ENCODE measurements around the gene MMP14. TPM values are rescaled to one million over a fixed set of nuclear protein-coding genes. Genes with fewer than 3 reads are reported as not detected.

MMP14 gene
- total RNA-seq, 6 experiments from 2014 or later, result 8.7 to 26.0 (median 12.8) TPM

GRCh38 chr14:22798528-22798927 is 37.9 kb upstream of the MMP14 start:
- no peaks in the 10 kb centered on the region for H3K27me3 ChIP-seq
- no peak overlapping the region for H3K4me3 ChIP-seq
- H3K4me1 ChIP-seq, result peaks cover 0 to 5% (median 0%) of the 10 kb centered on the region in 4 donors
- H3K9me3 ChIP-seq, result no peaks in the 10 kb centered on the region
- DNase-seq (no peak), ATAC-seq (peak in 3 of 4 donors; percentile 18 to 64 (median 29))
- TF ChIP-seq POLR2A (IDR thresholded peaks at IDR 0.05), result no peak
- no peak for TF ChIP-seq CTCF (IDR thresholded peaks at IDR 0.05)
- intact Hi-C loops (cut with DNase I), result no loop called here
- 23% methylated on average over 2 of the region's 2 CpGs for WGBS (ENCODE audit: insufficient coverage, low coverage, low lambda C conversion rate, missing lambda C conversion rate)
- H3K27ac ChIP-seq, result no peak overlapping the region
- no peaks in the 10 kb centered on the region for H3K36me3 ChIP-seq

GRCh38 chr14:22800346-22800745 is 36.0 kb upstream of the MMP14 start:
- ATAC-seq (peak in 1 of 4 donors; percentile 28), DNase-seq (no peak)
- Histone ChIP-seq H3K36me3 (no peaks in the 10 kb centered on the region), H3K9me3 (no peaks in the 10 kb centered on the region), H3K4me1 (peaks cover 0 to 5% (median 0%) of the 10 kb centered on the region in 4 donors), H3K27ac (no peak overlapping the region), H3K27me3 (no peaks in the 10 kb centered on the region), H3K4me3 (no peak overlapping the region)
- 38% methylated on average over 2 of the region's 10 CpGs for WGBS (ENCODE audit: insufficient coverage, low coverage, low lambda C conversion rate, missing lambda C conversion rate)
- TF ChIP-seq POLR2A (IDR thresholded peaks at IDR 0.05), result no peak
- TF ChIP-seq CTCF (IDR thresholded peaks at IDR 0.05), result no peak
- intact Hi-C loops (cut with DNase I), result no loop called here

- WGBS (ENCODE audit: insufficient coverage, low coverage, low lambda C conversion rate, missing lambda C conversion rate), result 67% methylated on average over 8 of the region's 8 CpGs
- DNase-seq, result no peak
- Histone ChIP-seq H3K4me1 (peaks cover 0 to 2% (median 0%) of the 10 kb centered on the region in 4 donors), H3K27ac (no peak overlapping the region), H3K36me3 (no peaks in the 10 kb centered on the region), H3K4me3 (no peak overlapping the region), H3K9me3 (no peaks in the 10 kb centered on the region), H3K27me3 (no peaks in the 10 kb centered on the region)
- intact Hi-C loops (cut with DNase I), result no loop called here
- ATAC-seq, result peak in 2 of 4 donors; percentile 41 to 71
- TF ChIP-seq CTCF (IDR thresholded peaks at IDR 0.05), result no peak
- no peak for TF ChIP-seq POLR2A (IDR thresholded peaks at IDR 0.05)
Observed at GRCh38 chr14:22801716-22802115, 34.7 kb upstream of the MMP14 start.

- 68% methylated on average over 12 of the region's 12 CpGs for WGBS (ENCODE audit: insufficient coverage, low coverage, low lambda C conversion rate, missing lambda C conversion rate)
- intact Hi-C loops (cut with DNase I), result no loop called here
Observed at GRCh38 chr14:22802860-22803686, 33.3 kb upstream of the MMP14 start.

More at GRCh38 chr14:22802860-22803686, 33.3 kb upstream of the MMP14 start:
- no peak for TF ChIP-seq CTCF (IDR thresholded peaks at IDR 0.05)
- TF ChIP-seq POLR2A (IDR thresholded peaks at IDR 0.05), result no peak
- ATAC-seq (no peak), DNase-seq (no peak)
- no peak overlapping the region for H3K27ac ChIP-seq
- no peaks in the 10 kb centered on the region for H3K36me3 ChIP-seq
- H3K4me1 ChIP-seq, result no peaks in the 10 kb centered on the region
- H3K27me3 ChIP-seq, result no peaks in the 10 kb centered on the region
- H3K4me3 ChIP-seq, result no peak overlapping the region
- H3K9me3 ChIP-seq, result no peaks in the 10 kb centered on the region
